Natural killer cell treated with Interleukin-12 subunit alpha and Interleukin-12 subunit beta and Interleukin-15 and Interleukin-18, amount 100 ng/mL, for 72 hours (primary cell): ENCODE data around the gene CHCHD10. TPM values are rescaled to one million over a fixed set of nuclear protein-coding genes. Genes with fewer than 3 reads are reported as not detected.

Source experiments
- ATAC-seq, 2 donors: fragments of 150-1000 bp; cut with Tn5 transposase in 1 of 2; sonication (Bioruptor Pico), chemical (Tn5 transposase) in 1 of 2; 2 replicates each; pipeline ENCODE4 v1.10.0; 2021
- DNase-seq: peaks from one replicate; pipeline ENCODE4 v3.0.0; 2022; ENCODE audit warnings: low spot score
- H3K27ac Mint-ChIP-seq, 2 donors: 1 replicate in 1 of 2; 2 replicates in 1 of 2; pipeline ENCODE4 v1.8.0; 2022; ENCODE audit warnings: mixed read lengths in 2 of 2, mild to moderate bottlenecking in 1 of 2, moderate library complexity in 1 of 2
- H3K27me3 Mint-ChIP-seq, 2 donors: 1 replicate in 1 of 2; 2 replicates in 1 of 2; pipeline ENCODE4 v1.8.0; 2022; ENCODE audit warnings: mixed read lengths in 2 of 2
- H3K36me3 Mint-ChIP-seq: one replicate; pipeline ENCODE4 v1.8.0; 2022; ENCODE audit warnings: mixed read lengths
- H3K4me1 Mint-ChIP-seq, 2 donors: 1 replicate in 1 of 2; 2 replicates in 1 of 2; pipeline ENCODE4 v1.8.0; 2022; ENCODE audit warnings: low read depth in 2 of 2, mixed read lengths in 2 of 2, mild to moderate bottlenecking in 1 of 2
- H3K4me3 Mint-ChIP-seq: one replicate; pipeline ENCODE4 v1.8.0; 2022; ENCODE audit warnings: mixed read lengths
- H3K9me3 Mint-ChIP-seq: 2 replicates; pipeline ENCODE4 v1.8.0; 2022; ENCODE audit warnings: mixed read lengths
- total RNA-seq, 2 donors: library from RNA; stranded (reverse); gene quantifications; one replicate each; pipeline ENCODE4 v1.2.3, GENCODE V29; 2022

Gene CHCHD10
- total RNA-seq = 100 to 1,000 TPM in 1 of 2 donors, 10 to 100 TPM in 1; 50.7 to 135 TPM

- ATAC-seq = peak; percentile 80 to 87
- peak within 1 kb of the TSS in 1 of 2 donors; percentile 62 for H3K27ac Mint-ChIP-seq
- peaks cover 8 to 22% of the 10 kb centered on the region in 2 donors for H3K4me1 Mint-ChIP-seq
- no peaks in the 10 kb centered on the region for H3K9me3 Mint-ChIP-seq
- DNase-seq = peak; percentile 86
- no peaks in the 10 kb centered on the region for H3K27me3 Mint-ChIP-seq
- peak within 1 kb of the TSS; percentile 73 for H3K4me3 Mint-ChIP-seq
- H3K36me3 Mint-ChIP-seq = no peaks in the 10 kb centered on the region
These were observed at the start of gene CHCHD10 for GRCh38 chr22:23767673-23768548. TSS of gene CHCHD10 (minus strand) at chr22:23767972. CDS start at chr22:23767874, 98 bp downstream.

- H3K27ac Mint-ChIP-seq = no peak overlapping the region
- H3K4me1 Mint-ChIP-seq = peaks cover 5 to 10% of the 10 kb centered on the region in 2 donors
- ATAC-seq = no peak
- DNase-seq = no peak
- no peaks in the 10 kb centered on the region for H3K36me3 Mint-ChIP-seq
- H3K27me3 Mint-ChIP-seq = no peaks in the 10 kb centered on the region
- no peak overlapping the region for H3K4me3 Mint-ChIP-seq
- H3K9me3 Mint-ChIP-seq = no peaks in the 10 kb centered on the region
These were observed 49.4 kb upstream of the CHCHD10 start for GRCh38 chr22:23817146-23817545.

- DNase-seq (no peak), ATAC-seq (no peak)
- no peaks in the 10 kb centered on the region for H3K9me3 Mint-ChIP-seq
- H3K27me3 Mint-ChIP-seq = no peaks in the 10 kb centered on the region
- H3K27ac Mint-ChIP-seq = no peak overlapping the region
- H3K4me1 Mint-ChIP-seq = peaks cover 5 to 10% of the 10 kb centered on the region in 2 donors
- peaks cover 4% of the 10 kb centered on the region for H3K36me3 Mint-ChIP-seq
- H3K4me3 Mint-ChIP-seq = no peak overlapping the region
These were observed 48.6 kb upstream of the CHCHD10 start for GRCh38 chr22:23816156-23816976.

- peaks cover 3 to 9% of the 10 kb centered on the region in 2 donors for H3K4me1 Mint-ChIP-seq
- peaks cover 7% of the 10 kb centered on the region for H3K36me3 Mint-ChIP-seq
- H3K4me3 Mint-ChIP-seq = no peak overlapping the region
- no peaks in the 10 kb centered on the region for H3K9me3 Mint-ChIP-seq
- no peak for ATAC-seq
- DNase-seq = no peak
- H3K27me3 Mint-ChIP-seq = no peaks in the 10 kb centered on the region
- H3K27ac Mint-ChIP-seq = no peak overlapping the region
These were observed 47.9 kb upstream of the CHCHD10 start for GRCh38 chr22:23815541-23816155.

- H3K4me3 Mint-ChIP-seq = no peak overlapping the region
- no peak for DNase-seq
- H3K27ac Mint-ChIP-seq = no peak overlapping the region
- no peaks in the 10 kb centered on the region for H3K27me3 Mint-ChIP-seq
- H3K9me3 Mint-ChIP-seq = no peaks in the 10 kb centered on the region
- peaks cover 7% of the 10 kb centered on the region for H3K36me3 Mint-ChIP-seq
- H3K4me1 Mint-ChIP-seq = no peaks in the 10 kb centered on the region
- no peak for ATAC-seq
These were observed 44.6 kb upstream of the CHCHD10 start for GRCh38 chr22:23812378-23812777.

GRCh38 chr22:23806837-23807236, 39.1 kb upstream of the CHCHD10 start:
- peaks cover 20% of the 10 kb centered on the region for H3K36me3 Mint-ChIP-seq
- no peaks in the 10 kb centered on the region for H3K27me3 Mint-ChIP-seq
- ATAC-seq = no peak
- no peaks in the 10 kb centered on the region for H3K4me1 Mint-ChIP-seq
- no peak overlapping the region for H3K4me3 Mint-ChIP-seq
- H3K27ac Mint-ChIP-seq = no peak overlapping the region
- H3K9me3 Mint-ChIP-seq = no peaks in the 10 kb centered on the region
- no peak for DNase-seq

GRCh38 chr22:23804781-23805291, 37.1 kb upstream of the CHCHD10 start:
- H3K4me3 Mint-ChIP-seq = no peak overlapping the region
- DNase-seq = no peak
- peaks cover 0 to 3% of the 10 kb centered on the region in 2 donors for H3K4me1 Mint-ChIP-seq
- peaks cover 22% of the 10 kb centered on the region for H3K36me3 Mint-ChIP-seq
- ATAC-seq = no peak
- no peak overlapping the region for H3K27ac Mint-ChIP-seq
- no peaks in the 10 kb centered on the region for H3K9me3 Mint-ChIP-seq
- H3K27me3 Mint-ChIP-seq = no peaks in the 10 kb centered on the region

GRCh38 chr22:23803001-23803819, 35.4 kb upstream of the CHCHD10 start:
- ATAC-seq (no peak), DNase-seq (no peak)
- Mint-ChIP-seq H3K36me3 (peaks cover 22% of the 10 kb centered on the region), H3K27ac (peak overlapping the region in 1 of 2 donors; percentile 30), H3K27me3 (no peaks in the 10 kb centered on the region), H3K9me3 (no peaks in the 10 kb centered on the region), H3K4me1 (peaks cover 0 to 3% of the 10 kb centered on the region in 2 donors), H3K4me3 (no peak overlapping the region)

- Mint-ChIP-seq H3K27me3 (no peaks in the 10 kb centered on the region), H3K36me3 (peaks cover 22% of the 10 kb centered on the region), H3K4me1 (peaks cover 0 to 3% of the 10 kb centered on the region in 2 donors), H3K27ac (no peak overlapping the region), H3K4me3 (no peak overlapping the region), H3K9me3 (no peaks in the 10 kb centered on the region)
- DNase-seq (no peak), ATAC-seq (no peak)
These were observed 34.2 kb upstream of the CHCHD10 start for GRCh38 chr22:23801886-23802377.

GRCh38 chr22:23801238-23801821, 33.6 kb upstream of the CHCHD10 start:
- H3K36me3 Mint-ChIP-seq = peaks cover 22% of the 10 kb centered on the region
- no peak for DNase-seq
- no peak for ATAC-seq
- no peak overlapping the region for H3K4me3 Mint-ChIP-seq
- peak overlapping the region in 1 of 2 donors; percentile 76 for H3K27ac Mint-ChIP-seq
- H3K27me3 Mint-ChIP-seq = no peaks in the 10 kb centered on the region
- H3K9me3 Mint-ChIP-seq = no peaks in the 10 kb centered on the region
- H3K4me1 Mint-ChIP-seq = peaks cover 0 to 3% of the 10 kb centered on the region in 2 donors

- peaks cover 17% of the 10 kb centered on the region for H3K36me3 Mint-ChIP-seq
- no peaks in the 10 kb centered on the region for H3K9me3 Mint-ChIP-seq
- no peak overlapping the region for H3K4me3 Mint-ChIP-seq
- peaks cover 0 to 3% of the 10 kb centered on the region in 2 donors for H3K4me1 Mint-ChIP-seq
- H3K27me3 Mint-ChIP-seq = no peaks in the 10 kb centered on the region
- peak overlapping the region in 1 of 2 donors; percentile 76 for H3K27ac Mint-ChIP-seq
- peak in 1 of 2 donors; percentile 40 for ATAC-seq
- no peak for DNase-seq
These were observed 32.8 kb upstream of the CHCHD10 start for GRCh38 chr22:23800297-23801237.
